K562 (cell line): ENCODE data around the gene GANAB. TPM values are rescaled to one million over a fixed set of nuclear protein-coding genes. Genes with fewer than 3 reads are reported as not detected.

ENCODE experiments used
- BRD4 ChIP-seq: fragments of 200-600 bp; sonication (generic); IDR thresholded peaks from 2 replicates; pipeline ENCODE4 v1.6.1; 2017; ENCODE audit warnings: inconsistent platforms
- CBX2 ChIP-seq: fragments of 200-600 bp; sonication (generic); IDR thresholded peaks from one replicate; pipeline ENCODE4 v1.6.1; 2012; ENCODE audit warnings: mild to moderate bottlenecking, low read length, inconsistent platforms; ENCODE audit not compliant: insufficient read depth, poor library complexity, severe bottlenecking
- EP400 ChIP-seq: fragments of 450-650 bp; IDR thresholded peaks from 2 replicates; pipeline ENCODE4 v1.6.1; 2017; ENCODE audit warnings: antibody characterized with exemption, mild to moderate bottlenecking, moderate library complexity
- NFYB ChIP-seq: IDR thresholded peaks from 2 replicates; pipeline ENCODE4 v1.6.1; 2011; ENCODE audit warnings: mild to moderate bottlenecking, moderate library complexity; ENCODE audit not compliant: insufficient read length; ENCODE audit errors: extremely low read depth
- ZNF507 ChIP-seq: conservative IDR thresholded peaks from 2 replicates; pipeline ENCODE4 v1.6.1; 2017; ENCODE audit warnings: missing genetic modification characterization, missing compliant biosample characterization
- polyA plus RNA-seq, 8 experiments: library from polyadenylated mRNA; depleted of rRNA in 4 of 8; stranded (reverse) in 5 of 8; unstranded in 3 of 8; fragments of >200 nt; fragmentation: Nextera tagmentation in 2 of 8; fragmentation: Illumina TruSeq in 1 of 8; extraction: Ambion mirVana in 2 of 8; extraction: Trizol in 1 of 8; gene quantifications; 2 replicates each; pipeline versions ENCODE4 v1.2.1 to v1.2.3, GENCODE V29; 2011 to 2014; ENCODE audit warnings: inconsistent platforms in 1 of 8, missing spikeins in 1 of 8
- total RNA-seq, 7 experiments: library from RNA; depleted of rRNA in 6 of 7; stranded (reverse); fragments of >200 nt in 6 of 7; fragmentation: Illumina TruSeq in 2 of 7; extraction: Trizol in 2 of 7; gene quantifications; 2 replicates each; pipeline versions ENCODE4 v1.2.1 to v1.2.3, GENCODE V29; 2011 to 2021; ENCODE audit warnings: low replicate concordance in 1 of 7
- TF ChIP-seq, protein P1 (sequence below): fragments of 250-450 bp; sonication (Bioruptor Pico); IDR thresholded peaks from 2 replicates; pipeline ENCODE4 v1.8.0; 2021; ENCODE audit warnings: mild to moderate bottlenecking, moderate library complexity
- TF ChIP-seq, protein P2 (sequence below): fragments of 450-650 bp; conservative IDR thresholded peaks from 2 replicates; pipeline ENCODE4 v1.6.1; 2016; ENCODE audit warnings: missing genetic modification characterization, low read depth, mild to moderate bottlenecking, missing compliant biosample characterization, moderate library complexity
- TF ChIP-seq, protein P3 (sequence below): sonication (generic); formaldehyde crosslinking; IDR thresholded peaks from 2 replicates; pipeline ENCODE4 v1.8.0; 2022; ENCODE audit warnings: mild to moderate bottlenecking, missing genetic modification reagents, borderline replicate concordance

The GANAB gene
- total and polyA plus RNA-seq, 9 of the 15 experiments (the other 6 are each of a cell fraction or from before 2014, with no cell fraction given) = 6.5 to 284 (median 161) TPM

DNA sequence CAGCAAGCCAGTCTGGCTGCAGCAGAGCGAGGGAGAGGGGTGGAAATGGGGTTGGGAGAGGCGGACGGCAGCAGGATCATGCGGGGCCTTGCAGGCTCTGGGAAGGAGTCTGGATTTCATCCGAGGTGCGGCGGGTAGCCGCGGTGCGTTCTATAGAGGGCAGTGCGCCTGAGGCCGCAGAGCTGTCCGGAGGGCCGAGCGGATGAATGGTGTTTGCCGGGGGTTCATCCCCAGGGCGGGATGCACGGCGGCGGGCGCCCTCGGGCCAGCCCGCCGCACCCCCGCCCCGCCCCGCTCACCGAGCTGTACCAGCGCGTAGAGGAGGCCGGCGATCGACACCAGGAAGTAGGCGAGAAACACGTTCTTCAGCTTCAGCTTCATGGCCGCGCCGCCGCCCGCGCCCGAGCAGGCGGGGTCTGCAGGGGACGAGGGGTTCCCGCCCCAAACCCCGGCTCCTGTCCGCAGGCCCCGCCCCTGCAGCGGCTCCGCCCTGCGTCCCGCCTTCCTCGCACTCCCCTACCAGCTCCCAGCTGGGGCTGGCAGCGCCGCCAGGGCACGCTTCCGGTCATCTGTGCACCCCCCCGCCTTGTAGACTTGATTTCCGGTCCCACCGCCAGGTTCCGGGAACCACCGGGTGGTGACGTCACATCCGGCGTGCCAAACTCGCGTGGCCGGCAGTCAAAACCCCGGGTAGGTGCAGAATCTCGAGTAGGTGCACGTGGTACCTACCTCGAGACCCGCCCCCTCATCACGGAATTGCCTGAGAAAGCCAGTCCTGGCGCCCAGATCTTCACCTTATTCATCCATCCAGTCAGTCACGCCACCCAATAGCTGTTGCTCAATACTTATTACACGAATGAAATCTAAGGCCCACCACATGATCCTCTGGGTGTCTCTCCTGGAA lies 24.6 kb downstream of the GANAB start, which contains the start of gene B3GAT3 (continued):
- TF ChIP-seq, protein P1, sequence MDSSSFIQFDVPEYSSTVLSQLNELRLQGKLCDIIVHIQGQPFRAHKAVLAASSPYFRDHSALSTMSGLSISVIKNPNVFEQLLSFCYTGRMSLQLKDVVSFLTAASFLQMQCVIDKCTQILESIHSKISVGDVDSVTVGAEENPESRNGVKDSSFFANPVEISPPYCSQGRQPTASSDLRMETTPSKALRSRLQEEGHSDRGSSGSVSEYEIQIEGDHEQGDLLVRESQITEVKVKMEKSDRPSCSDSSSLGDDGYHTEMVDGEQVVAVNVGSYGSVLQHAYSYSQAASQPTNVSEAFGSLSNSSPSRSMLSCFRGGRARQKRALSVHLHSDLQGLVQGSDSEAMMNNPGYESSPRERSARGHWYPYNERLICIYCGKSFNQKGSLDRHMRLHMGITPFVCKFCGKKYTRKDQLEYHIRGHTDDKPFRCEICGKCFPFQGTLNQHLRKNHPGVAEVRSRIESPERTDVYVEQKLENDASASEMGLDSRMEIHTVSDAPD (CRISPR knock-in tag) = no peak
- TF ChIP-seq EP400 (peak; percentile 94), NFYB (no peak), BRD4 (no peak), CBX2 (no peak), ZNF507 (tag) (no peak)
- TF ChIP-seq, protein P2, sequence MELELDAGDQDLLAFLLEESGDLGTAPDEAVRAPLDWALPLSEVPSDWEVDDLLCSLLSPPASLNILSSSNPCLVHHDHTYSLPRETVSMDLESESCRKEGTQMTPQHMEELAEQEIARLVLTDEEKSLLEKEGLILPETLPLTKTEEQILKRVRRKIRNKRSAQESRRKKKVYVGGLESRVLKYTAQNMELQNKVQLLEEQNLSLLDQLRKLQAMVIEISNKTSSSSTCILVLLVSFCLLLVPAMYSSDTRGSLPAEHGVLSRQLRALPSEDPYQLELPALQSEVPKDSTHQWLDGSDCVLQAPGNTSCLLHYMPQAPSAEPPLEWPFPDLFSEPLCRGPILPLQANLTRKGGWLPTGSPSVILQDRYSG = peak; percentile 81
- TF ChIP-seq, protein P3, sequence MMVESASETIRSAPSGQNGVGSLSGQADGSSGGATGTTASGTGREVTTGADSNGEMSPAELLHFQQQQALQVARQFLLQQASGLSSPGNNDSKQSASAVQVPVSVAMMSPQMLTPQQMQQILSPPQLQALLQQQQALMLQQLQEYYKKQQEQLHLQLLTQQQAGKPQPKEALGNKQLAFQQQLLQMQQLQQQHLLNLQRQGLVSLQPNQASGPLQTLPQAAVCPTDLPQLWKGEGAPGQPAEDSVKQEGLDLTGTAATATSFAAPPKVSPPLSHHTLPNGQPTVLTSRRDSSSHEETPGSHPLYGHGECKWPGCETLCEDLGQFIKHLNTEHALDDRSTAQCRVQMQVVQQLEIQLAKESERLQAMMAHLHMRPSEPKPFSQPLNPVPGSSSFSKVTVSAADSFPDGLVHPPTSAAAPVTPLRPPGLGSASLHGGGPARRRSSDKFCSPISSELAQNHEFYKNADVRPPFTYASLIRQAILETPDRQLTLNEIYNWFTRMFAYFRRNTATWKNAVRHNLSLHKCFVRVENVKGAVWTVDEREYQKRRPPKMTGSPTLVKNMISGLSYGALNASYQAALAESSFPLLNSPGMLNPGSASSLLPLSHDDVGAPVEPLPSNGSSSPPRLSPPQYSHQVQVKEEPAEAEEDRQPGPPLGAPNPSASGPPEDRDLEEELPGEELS (CRISPR knock-in tag) = no peak
- TF ChIP-seq, all 486 proteins: peak for 168
